PC-3 (cell line): ENCODE measurements around the gene EDC3. TPM values are rescaled to one million over a fixed set of nuclear protein-coding genes. Genes with fewer than 3 reads are reported as not detected.
A peak's percentile ranks its signal among the peaks of the same experiment; 100 is the strongest.

Experiments
- ATAC-seq: fragments of 200-7000 bp; cut with Tn5 transposase; 2 replicates; pipeline ENCODE4 v1.9.1; 2020; ENCODE audit warnings: mild to moderate bottlenecking, moderate library complexity
- BruUV-seq: library from RNA; stranded (reverse); fragments of 400-500 nt; replicated peaks from 2 replicates; lab custom pipeline; 2021; lab: Mats Ljungman, UMichigan
- CTCF ChIA-PET: fragments of 300-600 bp; sonication (Branson Sonifier 250); formaldehyde crosslinking; loops from one replicate; lab custom pipeline; 2022; ENCODE audit warnings: antibody characterized with exemption; lab: Charles Lee
- POLR2A ChIA-PET: fragments of 300-600 bp; sonication (Branson Sonifier 250); formaldehyde crosslinking; loops from one replicate; lab custom pipeline; 2022; ENCODE audit warnings: antibody characterized with exemption; ENCODE audit not compliant: unreplicated experiment; lab: Charles Lee
- DNase-seq: peaks from one replicate; pipeline ENCODE4 v3.0.0-alpha.2; 2015
- H2AFZ ChIP-seq: fragments of 300-600 bp; sonication (generic); 2 replicates; pipeline ENCODE4 v1.6.0; 2016; ENCODE audit warnings: antibody characterized with exemption, low read length
- H3F3A ChIP-seq: fragments of 300-600 bp; sonication (generic); one replicate; pipeline ENCODE4 v1.6.0; 2017; ENCODE audit warnings: antibody characterized with exemption, low read length, control low read depth, mild to moderate bottlenecking; ENCODE audit not compliant: unreplicated experiment
- H3K27ac ChIP-seq: fragments of 300-600 bp; sonication (generic); 2 replicates; pipeline ENCODE4 v1.5.1; 2016; ENCODE audit warnings: mild to moderate bottlenecking, low read length
- H3K27me3 ChIP-seq: fragments of 300-600 bp; sonication (generic); 2 replicates; pipeline ENCODE4 v1.6.1; 2016; ENCODE audit warnings: low read length, mixed read lengths
- H3K36me3 ChIP-seq: fragments of 300-600 bp; sonication (generic); 2 replicates; pipeline ENCODE4 v1.6.1; 2016; ENCODE audit warnings: low read depth, mixed run types, low read length, mixed read lengths
- H3K4me1 ChIP-seq: fragments of 300-600 bp; sonication (generic); 2 replicates; pipeline ENCODE4 v1.5.1; 2016; ENCODE audit warnings: low read length; ENCODE audit not compliant: insufficient read depth
- H3K4me2 ChIP-seq: fragments of 300-600 bp; sonication (generic); 2 replicates; pipeline ENCODE4 v1.6.0; 2016; ENCODE audit warnings: low read length
- H3K4me3 ChIP-seq: fragments of 300-600 bp; sonication (generic); 2 replicates; pipeline ENCODE4 v1.5.1; 2016; ENCODE audit warnings: mild to moderate bottlenecking, low read length, mixed read lengths
- H3K79me2 ChIP-seq: fragments of 300-600 bp; sonication (generic); 2 replicates; pipeline ENCODE4 v1.6.1; 2017; ENCODE audit warnings: low read length, mixed read lengths
- H3K9ac ChIP-seq: fragments of 300-600 bp; sonication (generic); 2 replicates; pipeline ENCODE4 v1.6.0; 2016; ENCODE audit warnings: mild to moderate bottlenecking, low read length
- H3K9me2 ChIP-seq: fragments of 300-600 bp; sonication (generic); replicated peaks from 2 replicates; pipeline ENCODE4 v1.6.1; 2016; ENCODE audit warnings: mixed run types, low read length, mixed read lengths
- H3K9me3 ChIP-seq: fragments of 300-600 bp; sonication (generic); 2 replicates; pipeline ENCODE4 v1.6.1; 2016; ENCODE audit warnings: low read length, mixed read lengths
- H4K20me1 ChIP-seq: fragments of 300-600 bp; sonication (generic); 2 replicates; pipeline ENCODE4 v1.6.1; 2016; ENCODE audit warnings: low read length, mixed read lengths
- EZH2 ChIP-seq: fragments of 300-600 bp; sonication (generic); IDR thresholded peaks from one replicate; pipeline ENCODE4 v1.6.1; 2017; ENCODE audit warnings: antibody characterized with exemption, mild to moderate bottlenecking, low read length; ENCODE audit not compliant: unreplicated experiment
- EZH2phosphoT487 ChIP-seq: fragments of 300-600 bp; sonication (generic); IDR thresholded peaks from 2 replicates; pipeline ENCODE4 v1.6.1; 2018; ENCODE audit warnings: mild to moderate bottlenecking, antibody characterized with exemption, low read length, borderline replicate concordance
- intact Hi-C: fragments of 100-400 bp; cut with micrococcal nuclease; formaldehyde crosslinking; loops from 2 replicates; pipeline ENCODE4 v1.9.0; 2023
- total RNA-seq: library from RNA; depleted of rRNA; stranded (reverse); fragments of >200 nt; gene quantifications from 2 replicates; pipeline ENCODE4 v1.2.3, GENCODE V29; 2014
- TF ChIP-seq, protein P1 (sequence below): fragments of 300-600 bp; sonication (generic); conservative IDR thresholded peaks from 2 replicates; pipeline ENCODE4 v1.5.1; 2017; ENCODE audit warnings: antibody characterized with exemption, low read depth, mild to moderate bottlenecking, low read length

EDC3 gene
- total RNA-seq, 1 experiment from 2014 or later: 9.9 TPM

DNA sequence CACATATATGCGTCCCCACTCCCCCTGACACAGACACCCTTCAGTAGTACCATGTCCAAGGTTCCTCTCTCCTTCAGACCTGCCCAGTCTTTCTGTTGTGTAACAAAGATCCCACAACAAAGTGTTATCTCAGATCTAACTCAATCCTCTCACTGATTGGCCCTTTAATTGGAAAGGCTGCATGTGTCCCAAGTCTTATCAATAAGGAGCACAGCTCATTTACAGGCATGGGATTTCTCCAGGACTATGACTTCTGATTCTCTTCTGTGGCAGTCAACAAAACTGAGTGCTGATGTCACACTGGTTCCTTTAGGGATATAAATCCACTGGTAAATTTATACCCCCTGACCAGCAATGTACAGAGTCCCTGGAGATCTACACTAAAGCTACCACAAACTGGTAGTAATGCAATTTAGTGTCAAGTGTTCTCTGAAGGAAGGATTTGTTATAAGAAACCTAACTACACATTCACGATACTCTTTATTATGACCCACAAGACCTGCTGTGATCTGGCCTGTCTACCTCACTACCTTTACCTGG lies 52.1 kb downstream of the EDC3 start:
- DNase-seq (no peak), ATAC-seq (no peak)
- no peaks in the 10 kb centered on the region for H3K9me3 ChIP-seq
- no TSS peak for BruUV-seq
- CTCF ChIA-PET: no interaction called here
- H3F3A ChIP-seq: no peaks in the 10 kb centered on the region
- H3K79me2 ChIP-seq: no peaks in the 10 kb centered on the region
- H3K9ac ChIP-seq: no peak overlapping the region
- H3K27ac ChIP-seq: no peak overlapping the region
- H4K20me1 ChIP-seq: 0 out of 2 replicates have a peak, but pooled peaks cover 2% of the 10 kb centered on the region
- H3K4me3 ChIP-seq: no peak overlapping the region
- no peaks in the 10 kb centered on the region for H3K4me1 ChIP-seq
- H3K9me2 ChIP-seq: no peaks in the 10 kb centered on the region
- TF ChIP-seq, protein P1, sequence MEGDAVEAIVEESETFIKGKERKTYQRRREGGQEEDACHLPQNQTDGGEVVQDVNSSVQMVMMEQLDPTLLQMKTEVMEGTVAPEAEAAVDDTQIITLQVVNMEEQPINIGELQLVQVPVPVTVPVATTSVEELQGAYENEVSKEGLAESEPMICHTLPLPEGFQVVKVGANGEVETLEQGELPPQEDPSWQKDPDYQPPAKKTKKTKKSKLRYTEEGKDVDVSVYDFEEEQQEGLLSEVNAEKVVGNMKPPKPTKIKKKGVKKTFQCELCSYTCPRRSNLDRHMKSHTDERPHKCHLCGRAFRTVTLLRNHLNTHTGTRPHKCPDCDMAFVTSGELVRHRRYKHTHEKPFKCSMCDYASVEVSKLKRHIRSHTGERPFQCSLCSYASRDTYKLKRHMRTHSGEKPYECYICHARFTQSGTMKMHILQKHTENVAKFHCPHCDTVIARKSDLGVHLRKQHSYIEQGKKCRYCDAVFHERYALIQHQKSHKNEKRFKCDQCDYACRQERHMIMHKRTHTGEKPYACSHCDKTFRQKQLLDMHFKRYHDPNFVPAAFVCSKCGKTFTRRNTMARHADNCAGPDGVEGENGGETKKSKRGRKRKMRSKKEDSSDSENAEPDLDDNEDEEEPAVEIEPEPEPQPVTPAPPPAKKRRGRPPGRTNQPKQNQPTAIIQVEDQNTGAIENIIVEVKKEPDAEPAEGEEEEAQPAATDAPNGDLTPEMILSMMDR: no peak
- no peak for TF ChIP-seq EZH2
- TF ChIP-seq EZH2phosphoT487: no peak
- no peak overlapping the region for H3K4me2 ChIP-seq
- peaks cover 7% of the 10 kb centered on the region; the same call in 1 of the 2 replicates for H3K36me3 ChIP-seq
- intact Hi-C loops: no loop called here
- no peaks in the 10 kb centered on the region for H3K27me3 ChIP-seq
- no peak overlapping the region for H2AFZ ChIP-seq
- POLR2A ChIA-PET: no interaction called here

DNA sequence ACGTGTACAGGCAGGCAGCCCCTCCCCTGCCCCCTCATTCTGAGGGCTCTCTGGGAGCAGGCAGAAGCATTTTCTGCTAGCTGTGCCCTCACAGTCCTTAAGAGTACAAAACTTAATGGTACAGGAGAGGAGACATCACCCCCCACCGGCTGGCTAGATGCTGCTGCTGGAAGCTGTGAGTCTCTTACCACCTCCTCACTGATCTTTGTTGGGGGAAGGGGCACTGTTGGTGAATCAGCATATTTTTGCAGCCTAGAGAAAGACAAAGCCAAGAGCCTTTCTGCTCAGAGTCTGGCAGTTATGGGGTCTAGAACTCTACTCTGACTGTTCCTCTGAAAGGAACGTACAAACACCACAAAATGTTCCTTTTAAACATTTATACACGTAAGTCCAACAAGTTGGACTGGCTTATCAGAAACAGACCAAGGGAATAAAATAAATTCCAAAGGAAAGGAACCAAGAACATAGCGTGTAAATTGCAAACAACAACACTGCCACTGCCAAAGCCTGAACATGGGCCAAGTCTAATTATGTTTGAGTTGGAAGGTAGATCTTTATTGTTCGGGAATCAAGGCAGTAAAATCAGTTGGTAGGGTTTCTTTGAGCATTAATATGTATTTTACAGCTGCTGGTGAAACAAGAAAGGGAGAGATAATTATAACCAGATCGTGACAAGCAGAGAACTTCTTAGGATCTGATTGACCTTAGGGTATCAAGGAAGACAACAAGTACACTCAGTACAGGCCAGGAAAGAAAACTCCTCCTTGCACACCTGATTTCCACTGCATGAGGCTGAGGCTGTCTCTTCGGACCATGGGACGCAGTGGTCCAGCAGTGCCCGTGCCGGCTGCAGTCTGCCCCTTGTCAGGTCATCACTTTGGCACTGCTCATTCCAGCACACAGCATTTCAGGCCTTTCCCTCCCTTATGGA lies 52.8 kb downstream of the EDC3 start:
- no TSS peak for BruUV-seq
- Histone ChIP-seq H3K4me3 (no peak overlapping the region), H4K20me1 (0 out of 2 replicates have a peak, but pooled peaks cover 2% of the 10 kb centered on the region), H3K79me2 (no peaks in the 10 kb centered on the region), H3K36me3 (peaks cover 7% of the 10 kb centered on the region; the same call in 1 of the 2 replicates), H3K27me3 (no peaks in the 10 kb centered on the region), H3K9me2 (no peaks in the 10 kb centered on the region), H3K4me2 (no peak overlapping the region), H3K9ac (no peak overlapping the region), H3K4me1 (no peaks in the 10 kb centered on the region), H3F3A (no peaks in the 10 kb centered on the region), H3K9me3 (no peaks in the 10 kb centered on the region), H2AFZ (no peak overlapping the region), H3K27ac (0 out of 2 replicates have a peak overlapping the region, but pooled peaks have one; percentile 20)
- DNase-seq (no peak), ATAC-seq (no peak)
- ChIA-PET POLR2A (no interaction called here), CTCF (no interaction called here)
- intact Hi-C loops: no loop called here
- TF ChIP-seq EZH2 (no peak), EZH2phosphoT487 (no peak)
- TF ChIP-seq, protein P1: no peak
